ENCODE data around the gene CACNA2D1.

The CACNA2D1 gene

GRCh38 chr7:82286096-82286797, 157.3 kb downstream of the CACNA2D1 start:
- no peak for DNase-seq (ENCODE audit: low read depth in 2 of 2)

- no peak for DNase-seq (ENCODE audit: low read depth in 2 of 2)
Observed at GRCh38 chr7:82284936-82285519, 158.5 kb downstream of the CACNA2D1 start.

- DNase-seq (ENCODE audit: low read depth in 2 of 2) = no peak
Observed at GRCh38 chr7:82275342-82275741, 168.2 kb downstream of the CACNA2D1 start.

GRCh38 chr7:82274681-82275080, 168.9 kb downstream of the CACNA2D1 start:
- no peak for DNase-seq (ENCODE audit: low read depth in 2 of 2)

GRCh38 chr7:82273886-82274285, 169.7 kb downstream of the CACNA2D1 start:
- no peak for DNase-seq (ENCODE audit: low read depth in 2 of 2)

GRCh38 chr7:82270870-82271269, 172.7 kb downstream of the CACNA2D1 start:
- DNase-seq (ENCODE audit: low read depth in 2 of 2) = no peak

- DNase-seq (ENCODE audit: low read depth in 2 of 2) = no peak
Observed at GRCh38 chr7:82268632-82269031, 174.9 kb downstream of the CACNA2D1 start.

- DNase-seq (ENCODE audit: low read depth in 2 of 2) = no peak
Observed at GRCh38 chr7:82266081-82266480, 177.5 kb downstream of the CACNA2D1 start.

GRCh38 chr7:82264783-82265305, 178.7 kb downstream of the CACNA2D1 start:
- DNase-seq (ENCODE audit: low read depth in 2 of 2) = no peak

GRCh38 chr7:82263920-82264782, 179.4 kb downstream of the CACNA2D1 start:
- DNase-seq (ENCODE audit: low read depth in 2 of 2) = no peak

- DNase-seq (ENCODE audit: low read depth in 2 of 2) = no peak
Observed at GRCh38 chr7:82258181-82258580, 185.4 kb downstream of the CACNA2D1 start.

GRCh38 chr7:82257118-82257695, 186.4 kb downstream of the CACNA2D1 start:
- no peak for DNase-seq (ENCODE audit: low read depth in 2 of 2)

- DNase-seq (ENCODE audit: low read depth in 2 of 2) = no peak
Observed at GRCh38 chr7:82255706-82256105, 187.9 kb downstream of the CACNA2D1 start.

GRCh38 chr7:82250598-82250997, 193.0 kb downstream of the CACNA2D1 start:
- no peak for DNase-seq (ENCODE audit: low read depth in 2 of 2)

- DNase-seq (ENCODE audit: low read depth in 2 of 2) = no peak
Observed at GRCh38 chr7:82249979-82250378, 193.6 kb downstream of the CACNA2D1 start.

- DNase-seq (ENCODE audit: low read depth in 2 of 2) = no peak
Observed at GRCh38 chr7:82247814-82248433, 195.7 kb downstream of the CACNA2D1 start.

- DNase-seq (ENCODE audit: low read depth in 2 of 2) = no peak
Observed at GRCh38 chr7:82244947-82245517, 198.5 kb downstream of the CACNA2D1 start.

GRCh38 chr7:82241356-82241755, 202.2 kb downstream of the CACNA2D1 start:
- DNase-seq (ENCODE audit: low read depth in 2 of 2) = no peak

GRCh38 chr7:82235713-82236112, 207.9 kb downstream of the CACNA2D1 start:
- DNase-seq (ENCODE audit: low read depth in 2 of 2) = no peak

- no peak for DNase-seq (ENCODE audit: low read depth in 2 of 2)
Observed at GRCh38 chr7:82234457-82235049, 209.0 kb downstream of the CACNA2D1 start.
